ENCODE results near the gene EHBP1L1.

EHBP1L1 gene

GRCh38 chr11:65595131-65595530, 19.3 kb downstream of the EHBP1L1 start:
- no peak for DNase-seq (ENCODE audit: low read depth)

DNA sequence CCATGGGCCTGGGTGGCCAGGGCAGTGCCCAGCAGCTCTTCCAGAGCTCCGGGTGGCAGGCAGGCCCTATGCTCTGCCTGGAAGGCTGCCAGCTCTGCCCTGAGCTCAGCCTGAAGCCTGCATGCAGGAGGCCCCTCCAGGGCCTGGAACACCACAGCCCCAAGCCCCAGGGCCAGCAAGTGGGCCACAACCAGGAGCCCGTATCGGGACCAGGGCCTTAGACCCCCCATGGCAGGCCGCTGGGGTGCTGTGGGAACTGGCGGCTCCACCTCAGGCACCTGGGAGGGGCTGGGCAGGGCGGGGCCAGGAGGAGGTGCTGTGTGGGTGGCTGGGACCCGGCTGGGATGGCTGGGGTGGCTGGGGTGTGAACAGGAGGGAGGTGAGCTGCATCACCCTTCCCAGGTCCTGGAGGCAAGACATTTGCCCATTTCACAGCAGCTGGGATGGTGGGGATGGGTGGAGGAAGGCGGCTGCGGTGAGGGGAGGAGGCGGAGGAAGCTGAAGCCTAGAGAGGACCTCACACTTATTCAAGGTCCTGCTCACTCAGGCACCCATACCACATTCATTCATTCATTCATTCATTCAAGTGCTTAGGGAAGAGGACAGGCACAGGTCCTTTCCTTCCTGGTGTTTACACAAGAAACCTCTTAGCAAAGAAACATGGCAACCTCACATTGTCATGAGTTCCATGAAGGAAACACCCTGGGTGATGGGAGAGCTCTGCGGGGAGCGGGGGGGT, 19.9 kb downstream of the EHBP1L1 start, which contains the start of gene KCNK7:
Gene KCNK7, minus strand, starts transcription at position 258 of the 739 bp plus-strand sequence. Its CDS starts 28 bp downstream, at position 230.
- DNase-seq (ENCODE audit: low read depth), result no peak

GRCh38 chr11:65596520-65596919, 20.7 kb downstream of the EHBP1L1 start:
- no peak for DNase-seq (ENCODE audit: low read depth)

GRCh38 chr11:65598258-65598699, 22.4 kb downstream of the EHBP1L1 start:
- no peak for DNase-seq (ENCODE audit: low read depth)

- DNase-seq (ENCODE audit: low read depth), result no peak
These were observed 23.5 kb downstream of the EHBP1L1 start for GRCh38 chr11:65599216-65599954.

DNA sequence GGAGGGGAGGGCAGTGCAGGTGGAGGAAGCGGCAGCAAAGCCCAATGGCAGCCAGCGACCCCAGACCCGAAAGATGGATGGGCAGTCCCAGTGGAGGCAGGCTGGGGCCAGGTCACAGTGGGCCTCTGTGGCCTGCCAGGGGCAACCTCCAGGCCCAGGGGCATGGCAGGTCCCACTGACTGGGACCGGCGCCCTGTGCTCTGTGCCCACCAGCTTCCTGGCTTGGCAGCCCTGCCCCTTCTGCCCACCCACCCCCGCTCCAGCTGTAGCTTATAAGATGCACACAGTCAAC, 24.0 kb downstream of the EHBP1L1 start:
- no peak for DNase-seq (ENCODE audit: low read depth)

DNA sequence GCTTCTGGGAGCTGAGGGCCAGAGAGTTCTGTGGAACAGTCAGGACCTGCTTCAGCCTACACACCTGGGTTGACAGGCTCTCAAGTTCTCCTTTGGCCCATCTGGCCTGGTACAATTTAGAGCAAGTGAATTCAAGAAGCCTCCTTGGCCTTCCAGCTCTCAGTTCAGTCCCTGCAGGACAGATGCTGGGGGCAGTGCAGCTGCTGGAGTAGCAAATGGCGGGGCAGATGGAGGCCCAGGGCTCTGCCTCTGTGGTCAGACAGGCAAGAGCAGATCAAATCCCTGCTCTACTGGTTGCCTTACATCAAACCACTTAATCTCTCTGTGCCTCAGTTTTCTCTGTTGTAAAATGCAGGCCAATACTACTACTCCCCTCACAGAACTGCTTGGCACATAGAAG, 28.4 kb downstream of the EHBP1L1 start:
- no peak for DNase-seq (ENCODE audit: low read depth)

GRCh38 chr11:65606876-65607613, 31.2 kb downstream of the EHBP1L1 start:
- peak; percentile 98 for DNase-seq (ENCODE audit: low read depth)

GRCh38 chr11:65607614-65608426, 32.0 kb downstream of the EHBP1L1 start:
- DNase-seq (ENCODE audit: low read depth), result no peak

- DNase-seq (ENCODE audit: low read depth), result no peak
These were observed 33.4 kb downstream of the EHBP1L1 start for GRCh38 chr11:65609229-65609628.

- DNase-seq (ENCODE audit: low read depth), result no peak
These were observed 33.8 kb downstream of the EHBP1L1 start for GRCh38 chr11:65609665-65610064.

DNA sequence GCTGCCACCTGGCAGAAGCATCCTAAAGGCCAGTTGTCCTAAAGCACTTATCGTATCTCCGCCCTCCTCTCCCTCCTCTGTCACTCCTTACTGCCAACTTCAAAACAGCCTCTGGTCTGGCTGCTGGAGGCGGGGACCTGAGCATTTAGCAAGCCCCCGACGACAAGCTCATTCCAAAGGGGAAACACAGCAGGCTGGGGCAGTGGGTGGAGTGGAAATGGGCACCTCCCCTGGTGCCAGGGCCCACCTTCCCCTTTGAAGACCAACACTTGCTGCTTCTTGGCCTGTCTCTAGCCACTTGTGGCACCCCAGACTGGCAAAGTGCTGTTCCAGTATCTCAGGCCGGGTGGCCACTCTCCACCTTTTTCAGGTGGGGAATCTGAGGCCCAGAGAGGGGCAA, 34.6 kb downstream of the EHBP1L1 start:
- no peak for DNase-seq (ENCODE audit: low read depth)

DNA sequence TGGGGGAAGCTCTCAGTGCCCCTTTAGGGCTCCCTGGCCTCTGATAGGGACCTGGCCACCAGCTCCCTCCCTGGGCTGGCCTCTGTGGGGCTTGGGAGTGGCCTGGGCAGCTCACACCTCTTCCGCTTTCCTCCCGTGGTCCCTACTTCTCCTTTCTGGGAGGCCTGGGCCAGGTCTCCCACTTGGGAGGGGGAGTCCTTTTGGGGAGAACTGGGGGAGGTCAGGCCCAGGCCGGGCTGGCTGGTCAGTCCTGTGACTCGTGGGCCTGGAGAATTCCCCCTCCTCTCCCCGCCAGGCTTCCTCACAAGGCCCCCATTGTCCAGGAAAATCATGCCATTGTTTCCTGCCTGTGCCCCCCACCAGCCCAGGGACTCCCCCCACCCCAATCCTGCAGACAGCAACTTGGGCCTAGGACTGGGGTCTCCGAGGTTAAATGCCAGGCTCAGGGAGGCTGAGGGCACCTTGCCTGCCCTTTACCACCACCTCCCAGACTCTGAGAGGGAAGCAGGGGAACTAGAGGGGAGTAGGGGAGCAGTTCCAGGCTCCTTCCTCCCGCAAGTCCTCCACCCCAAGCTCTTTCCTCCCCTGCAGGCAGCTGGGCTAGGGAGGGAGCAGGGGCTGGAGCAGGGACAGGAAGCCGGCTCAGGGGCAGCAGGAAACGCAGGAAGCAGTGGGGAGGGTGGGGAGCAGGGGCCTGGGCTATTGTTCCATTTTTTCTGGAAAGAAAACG, 35.3 kb downstream of the EHBP1L1 start:
- DNase-seq (ENCODE audit: low read depth), result no peak

DNA sequence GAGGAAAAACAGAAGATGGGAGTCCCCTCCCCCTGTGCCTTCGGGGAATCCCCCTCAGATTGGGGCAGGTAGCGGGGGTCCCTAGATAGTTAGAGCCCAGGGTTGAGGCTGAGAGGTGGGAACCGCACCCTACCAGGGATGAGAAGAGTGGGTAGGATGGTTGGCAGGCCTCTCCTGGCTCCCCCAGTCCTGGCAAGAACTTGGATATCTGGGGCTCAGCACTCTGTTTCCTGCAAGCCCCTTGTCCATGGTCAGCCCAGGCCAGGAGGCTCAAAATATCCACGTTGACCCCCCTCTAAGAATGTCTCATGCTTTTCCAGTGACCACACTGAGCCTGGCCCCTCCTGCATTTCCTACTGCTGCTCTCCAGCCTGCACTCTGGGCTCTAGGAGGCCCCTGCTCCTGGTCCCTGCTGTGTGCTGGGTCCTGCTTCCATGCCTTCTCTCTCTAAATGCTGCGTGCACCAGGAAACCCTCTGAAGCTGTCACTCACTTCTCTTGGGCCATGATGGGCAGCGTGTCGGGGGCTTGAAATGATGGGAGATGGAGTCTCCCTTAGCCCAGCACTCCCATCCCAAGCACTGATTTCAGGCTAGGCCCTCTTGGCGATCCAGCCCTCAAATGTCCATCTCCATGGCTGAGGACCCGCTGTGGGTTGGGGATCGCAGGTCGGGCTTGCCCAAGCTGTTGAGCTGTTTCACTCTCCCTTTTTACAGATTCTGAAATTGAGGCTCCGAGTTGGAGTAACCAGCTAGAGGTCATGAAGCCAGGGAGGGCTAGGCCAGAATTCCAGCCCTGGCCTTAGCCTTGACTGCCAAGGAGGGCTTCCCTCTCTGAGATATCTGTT, 36.1 kb downstream of the EHBP1L1 start:
- no peak for DNase-seq (ENCODE audit: low read depth)

GRCh38 chr11:65612691-65613090, 36.8 kb downstream of the EHBP1L1 start:
- DNase-seq (ENCODE audit: low read depth), result no peak

- DNase-seq (ENCODE audit: low read depth), result no peak
These were observed 37.5 kb downstream of the EHBP1L1 start for GRCh38 chr11:65613091-65613928.

- DNase-seq (ENCODE audit: low read depth), result peak; percentile 100
These were observed 39.5 kb downstream of the EHBP1L1 start, which contains the start of gene PCNX3 for GRCh38 chr11:65615229-65615949. PCNX3 (plus strand) TSS chr11:65615776; CDS start chr11:65616312, 536 bp downstream.

GRCh38 chr11:65615950-65616574, 40.2 kb downstream of the EHBP1L1 start:
- DNase-seq (ENCODE audit: low read depth), result no peak

All from amniotic epithelial cell (primary cell).